GM18870 (cell line): ENCODE measurements around the gene ZC3H12D.

Experiments
- ATAC-seq: cut with Tn5 transposase; IDR thresholded peaks from one replicate; pipeline ENCODE4 v1.9.1; 2021; ENCODE audit warnings: moderate library complexity; ENCODE audit not compliant: unreplicated experiment

The ZC3H12D gene

GRCh38 chr6:149419696-149420404 is 65.0 kb downstream of the ZC3H12D start:
- no peak for ATAC-seq

GRCh38 chr6:149414821-149415220 is 70.0 kb downstream of the ZC3H12D start:
- no peak for ATAC-seq

- ATAC-seq = no peak
Measured at GRCh38 chr6:149414009-149414408, 70.8 kb downstream of the ZC3H12D start.

GRCh38 chr6:149410557-149410956 is 74.3 kb downstream of the ZC3H12D start:
- ATAC-seq = no peak

GRCh38 chr6:149409617-149410016 is 75.2 kb downstream of the ZC3H12D start:
- no peak for ATAC-seq

- ATAC-seq = no peak
Measured at GRCh38 chr6:149405823-149406765, 78.7 kb downstream of the ZC3H12D start.

- no peak for ATAC-seq
Measured at GRCh38 chr6:149403534-149403933, 81.3 kb downstream of the ZC3H12D start.

GRCh38 chr6:149400050-149400449 is 84.8 kb downstream of the ZC3H12D start, which contains the start of gene SUMO4:
TSS of gene SUMO4 (plus strand) at chr6:149400262. CDS start at chr6:149400392, 130 bp downstream.
- ATAC-seq = no peak

GRCh38 chr6:149397384-149397783 is 87.4 kb downstream of the ZC3H12D start:
- ATAC-seq = no peak
